Testis (tissue), 2 donors: ENCODE measurements around the gene GBP5.

Experiments used
- POLR2A ChIP-seq: fragments of 450-650 bp; IDR thresholded peaks from one replicate; pipeline ENCODE4 v1.6.1; 2017; ENCODE audit warnings: antibody characterized with exemption, mild to moderate bottlenecking, moderate library complexity
- TF ChIP-seq, protein P1 (sequence below), 3 experiments: fragments of 450-650 bp in 2 of 3; fragments of 200-600 bp in 1 of 3; sonication (generic) in 1 of 3; IDR thresholded peaks; one replicate each; pipeline ENCODE4 v1.5.1; 2016 to 2019; ENCODE audit warnings: antibody characterized with exemption in 3 of 3, mild to moderate bottlenecking in 2 of 3, moderate library complexity in 1 of 3

- no peak for TF ChIP-seq POLR2A
- TF ChIP-seq, protein P1, sequence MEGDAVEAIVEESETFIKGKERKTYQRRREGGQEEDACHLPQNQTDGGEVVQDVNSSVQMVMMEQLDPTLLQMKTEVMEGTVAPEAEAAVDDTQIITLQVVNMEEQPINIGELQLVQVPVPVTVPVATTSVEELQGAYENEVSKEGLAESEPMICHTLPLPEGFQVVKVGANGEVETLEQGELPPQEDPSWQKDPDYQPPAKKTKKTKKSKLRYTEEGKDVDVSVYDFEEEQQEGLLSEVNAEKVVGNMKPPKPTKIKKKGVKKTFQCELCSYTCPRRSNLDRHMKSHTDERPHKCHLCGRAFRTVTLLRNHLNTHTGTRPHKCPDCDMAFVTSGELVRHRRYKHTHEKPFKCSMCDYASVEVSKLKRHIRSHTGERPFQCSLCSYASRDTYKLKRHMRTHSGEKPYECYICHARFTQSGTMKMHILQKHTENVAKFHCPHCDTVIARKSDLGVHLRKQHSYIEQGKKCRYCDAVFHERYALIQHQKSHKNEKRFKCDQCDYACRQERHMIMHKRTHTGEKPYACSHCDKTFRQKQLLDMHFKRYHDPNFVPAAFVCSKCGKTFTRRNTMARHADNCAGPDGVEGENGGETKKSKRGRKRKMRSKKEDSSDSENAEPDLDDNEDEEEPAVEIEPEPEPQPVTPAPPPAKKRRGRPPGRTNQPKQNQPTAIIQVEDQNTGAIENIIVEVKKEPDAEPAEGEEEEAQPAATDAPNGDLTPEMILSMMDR (IDR thresholded peaks at IDR 0.05), result no peak
These were observed 691 bp upstream of the GBP5 start for GRCh38 chr1:89273324-89273778.
